Erythroblast (primary cell): ENCODE measurements around the gene EEF1G.

Experiments used
- GATA1 ChIP-seq: IDR thresholded peaks from 2 replicates; pipeline ENCODE4 v1.6.1; 2011; ENCODE audit warnings: low read depth, mild to moderate bottlenecking, control low read depth, low read length, moderate library complexity
- POLR2A ChIP-seq: IDR thresholded peaks from 2 replicates; pipeline ENCODE4 v1.6.1; 2011; ENCODE audit warnings: mild to moderate bottlenecking, low read length

- TF ChIP-seq POLR2A, result no peak
- no peak for TF ChIP-seq GATA1
Observed at GRCh38 chr11:62516736-62517371, 56.8 kb downstream of the EEF1G start.
